ENCODE data around the gene MARCHF5.

- TF ChIP-seq CTCF (IDR thresholded peaks at IDR 0.05; ENCODE audit: low read depth, low read length, missing input control) (no peak), EGR1 (IDR thresholded peaks at IDR 0.05; ENCODE audit: low read depth in 2 of 2) (no peak), TAF1 (conservative IDR thresholded peaks at IDR 0.05) (no peak), MAX (IDR thresholded peaks at IDR 0.05) (no peak), JUND (IDR thresholded peaks at IDR 0.05) (no peak), REST (IDR thresholded peaks at IDR 0.05) (no peak), ZBTB33 (IDR thresholded peaks at IDR 0.05) (no peak), RAD21 (IDR thresholded peaks at IDR 0.05) (no peak), FOXA1 (IDR thresholded peaks at IDR 0.05) (no peak), HNF4G (IDR thresholded peaks at IDR 0.05) (no peak), SP1 (IDR thresholded peaks at IDR 0.05) (no peak)
Observed at GRCh38 chr10:92278996-92279696, 11.8 kb upstream of the MARCHF5 start.

All from liver (tissue), 3 donors.